ENCODE results near the gene RASGRF2. TPM values are rescaled to one million over a fixed set of nuclear protein-coding genes. Genes with fewer than 3 reads are reported as not detected.

Gene RASGRF2
- polyA plus RNA-seq, 2 of the 4 experiments (the other 2 are of a cell fraction), result 1.4 to 2.1 TPM

DNA sequence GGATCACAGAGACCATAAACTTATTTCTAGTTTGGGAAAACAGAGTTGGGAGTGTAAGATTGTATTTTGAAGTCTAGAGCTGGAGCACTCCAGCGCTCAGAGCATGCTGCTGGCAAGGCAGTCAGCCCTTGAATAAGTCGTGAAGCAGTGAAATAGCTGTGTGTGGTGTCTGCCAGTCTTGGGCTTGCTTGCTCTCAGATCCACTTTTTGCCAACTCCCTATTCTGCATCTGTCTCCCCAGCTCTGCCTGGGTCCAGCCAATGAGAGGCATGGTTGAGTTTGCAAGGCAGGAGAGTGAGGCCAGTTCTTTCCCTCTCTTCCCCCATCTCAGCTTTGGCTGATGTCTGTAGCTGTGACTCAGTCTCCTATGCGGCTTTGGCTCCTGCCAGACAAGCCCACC is 23.3 kb upstream of the RASGRF2 start:
- Histone ChIP-seq H3K4me1 (0 out of 3 replicates have a peak, but pooled peaks cover 4% of the 10 kb centered on the region), H3K4me3 (no peak overlapping the region), H3K9me3 (no peaks in the 10 kb centered on the region), H3K4me2 (no peak overlapping the region), H3K27ac (no peak overlapping the region)
- DNase-seq (ENCODE audit: low read depth in 1 of 2, low spot score in 1 of 2) (no peak), FAIRE-seq (no peak), ATAC-seq (no peak)
- CTCF ChIA-PET, result interaction anchor here (1.3 to 2.3 kb wide), 2 partner anchors 8 to 259 kb away, joined by 3 to 6 read pairs; no protein-coding TSS in a partner anchor
- TF ChIP-seq RNF2 (IDR thresholded peaks at IDR 0.05; ENCODE audit: borderline replicate concordance, low read depth), result no peak
- TF ChIP-seq POLR2AphosphoS2 (conservative IDR thresholded peaks at IDR 0.05; ENCODE audit: low read length), result no peak
- TF ChIP-seq RFX5 (IDR thresholded peaks at IDR 0.05), result no peak
- TF ChIP-seq KDM1A (IDR thresholded peaks at IDR 0.05; ENCODE audit: low read depth), result no peak
- TF ChIP-seq, protein P1, sequence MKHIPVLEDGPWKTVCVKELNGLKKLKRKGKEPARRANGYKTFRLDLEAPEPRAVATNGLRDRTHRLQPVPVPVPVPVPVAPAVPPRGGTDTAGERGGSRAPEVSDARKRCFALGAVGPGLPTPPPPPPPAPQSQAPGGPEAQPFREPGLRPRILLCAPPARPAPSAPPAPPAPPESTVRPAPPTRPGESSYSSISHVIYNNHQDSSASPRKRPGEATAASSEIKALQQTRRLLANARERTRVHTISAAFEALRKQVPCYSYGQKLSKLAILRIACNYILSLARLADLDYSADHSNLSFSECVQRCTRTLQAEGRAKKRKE (CRISPR knock-in tag; IDR thresholded peaks at IDR 0.05; ENCODE audit: low read depth), result no peak
- TF ChIP-seq RCOR1 (IDR thresholded peaks at IDR 0.05; ENCODE audit: low read depth, low read length), result no peak
- WGBS (ENCODE audit: missing lambda C conversion rate), result 60% methylated on average over 3 of the region's 3 CpGs
- POLR2A ChIA-PET, result no interaction called here

DNA sequence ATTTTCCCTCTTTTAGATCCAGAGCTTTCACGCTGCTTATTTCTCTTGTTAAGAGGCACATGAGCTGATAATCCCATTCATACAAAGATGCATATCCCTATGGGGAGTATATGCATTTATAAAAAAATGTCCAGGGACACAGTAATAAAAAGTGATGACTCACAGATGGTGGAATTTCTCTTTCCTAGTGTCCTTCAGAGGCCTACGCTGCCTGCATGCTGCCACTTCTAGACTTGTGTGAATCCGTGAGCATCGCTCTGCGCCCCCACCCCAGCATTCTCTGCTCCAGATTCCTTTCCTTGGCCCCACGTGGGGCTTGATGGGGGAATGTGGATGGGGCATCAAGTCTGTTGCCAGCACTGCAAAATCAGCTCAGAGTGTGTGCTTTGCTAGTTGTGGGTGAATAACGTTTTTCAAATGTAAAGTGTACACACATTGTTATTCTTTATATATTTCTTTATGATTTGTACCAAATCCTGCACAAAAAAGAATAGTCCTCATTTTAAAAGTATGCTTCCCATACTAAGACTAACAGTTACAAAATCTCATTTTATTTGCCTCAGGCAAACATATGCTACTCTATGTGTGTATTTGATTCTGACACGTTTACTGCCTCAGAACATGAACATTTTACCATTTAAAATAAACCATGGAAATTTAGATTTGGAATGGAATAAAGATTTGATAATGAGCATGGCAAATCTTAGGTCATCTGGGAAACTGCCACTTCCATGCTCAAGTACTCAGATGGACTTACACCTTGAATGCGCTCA is 22.4 kb upstream of the RASGRF2 start:
- ChIA-PET POLR2A (no interaction called here), CTCF (no interaction called here)
- TF ChIP-seq RCOR1 (IDR thresholded peaks at IDR 0.05; ENCODE audit: low read depth, low read length) (no peak), BHLHE40 (IDR thresholded peaks at IDR 0.05; ENCODE audit: low read depth, low read length) (no peak), MYC (IDR thresholded peaks at IDR 0.05; ENCODE audit: borderline replicate concordance, low read length) (no peak), CHD4 (IDR thresholded peaks at IDR 0.05; ENCODE audit: borderline replicate concordance) (no peak), EP300 (IDR thresholded peaks at IDR 0.05) (no peak), KDM5A (IDR thresholded peaks at IDR 0.05) (no peak), FOSL2 (IDR thresholded peaks at IDR 0.05) (no peak), FOSL2 (CRISPR knock-in tag; IDR thresholded peaks at IDR 0.05) (peak; percentile 54)
- TF ChIP-seq, protein P2, sequence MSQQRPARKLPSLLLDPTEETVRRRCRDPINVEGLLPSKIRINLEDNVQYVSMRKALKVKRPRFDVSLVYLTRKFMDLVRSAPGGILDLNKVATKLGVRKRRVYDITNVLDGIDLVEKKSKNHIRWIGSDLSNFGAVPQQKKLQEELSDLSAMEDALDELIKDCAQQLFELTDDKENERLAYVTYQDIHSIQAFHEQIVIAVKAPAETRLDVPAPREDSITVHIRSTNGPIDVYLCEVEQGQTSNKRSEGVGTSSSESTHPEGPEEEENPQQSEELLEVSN (IDR thresholded peaks at IDR 0.05; ENCODE audit: borderline replicate concordance, low read depth), result no peak
- H3K4me3 ChIP-seq, result no peak overlapping the region
- 66% methylated on average over 9 of the region's 9 CpGs for WGBS (ENCODE audit: missing lambda C conversion rate)
- no peak overlapping the region for H3K4me2 ChIP-seq
- H3K4me1 ChIP-seq, result 0 out of 3 replicates have a peak, but pooled peaks cover 4% of the 10 kb centered on the region
- H3K9me3 ChIP-seq, result no peaks in the 10 kb centered on the region
- H3K27ac ChIP-seq, result no peak overlapping the region
- DNase-seq (ENCODE audit: low read depth in 1 of 2, low spot score in 1 of 2) (peak; percentile 10 to 17), ATAC-seq (peak in 1 of 2 experiments; percentile 56; a peak in 3 of 6 replicates), FAIRE-seq (no peak)

DNA sequence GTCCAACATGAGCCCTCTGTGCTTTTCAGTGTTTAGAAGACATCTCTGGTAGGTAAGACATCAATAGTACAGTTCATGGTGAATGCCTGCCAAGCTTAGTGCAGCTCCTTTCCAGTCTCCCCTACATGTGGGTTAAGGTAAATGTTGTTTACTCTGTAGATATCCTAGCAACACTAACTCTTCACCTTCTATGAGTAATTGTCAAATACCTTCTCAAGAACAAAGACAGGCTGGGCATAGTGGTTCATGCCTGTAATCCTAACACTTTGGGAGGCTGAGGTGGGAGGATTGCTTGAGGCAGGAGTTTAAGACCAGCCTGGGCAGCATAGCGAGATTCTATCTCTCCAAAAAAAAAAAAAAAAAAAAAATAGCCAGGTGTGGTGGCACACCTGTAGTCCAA is 18.7 kb upstream of the RASGRF2 start:
- ChIA-PET CTCF (interaction anchor here (0.6 kb wide), 1 partner anchor 148 kb away, joined by 3 read pairs; no protein-coding TSS in a partner anchor), POLR2A (no interaction called here)
- Histone ChIP-seq H3K4me2 (no peak overlapping the region), H3K9me3 (no peaks in the 10 kb centered on the region), H3K4me1 (0 out of 3 replicates have a peak, but pooled peaks cover 4% of the 10 kb centered on the region), H3K27ac (no peak overlapping the region), H3K4me3 (no peak overlapping the region)
- FAIRE-seq (no peak), ATAC-seq (0 out of 6 replicates have a peak, but pooled peaks of 1 of the 2 experiments have one; percentile 19), DNase-seq (ENCODE audit: low read depth in 1 of 2, low spot score in 1 of 2) (no peak)
- WGBS (ENCODE audit: missing lambda C conversion rate), result 57% methylated on average over 1 of the region's 1 CpG
- TF ChIP-seq SREBF2 (IDR thresholded peaks at IDR 0.05) (no peak), CHD4 (IDR thresholded peaks at IDR 0.05; ENCODE audit: borderline replicate concordance) (no peak), ZFP36 (IDR thresholded peaks at IDR 0.05; ENCODE audit: borderline replicate concordance, partially characterized antibody) (no peak), JUNB (IDR thresholded peaks at IDR 0.05) (no peak), FOSB (CRISPR knock-in tag; IDR thresholded peaks at IDR 0.05) (no peak), TFCP2L1 (CRISPR knock-in tag; IDR thresholded peaks at IDR 0.05) (no peak), NPAS2 (CRISPR knock-in tag; IDR thresholded peaks at IDR 0.05; ENCODE audit: borderline replicate concordance) (no peak), RNF2 (IDR thresholded peaks at IDR 0.05; ENCODE audit: borderline replicate concordance, low read depth) (no peak)
- TF ChIP-seq, protein P3, sequence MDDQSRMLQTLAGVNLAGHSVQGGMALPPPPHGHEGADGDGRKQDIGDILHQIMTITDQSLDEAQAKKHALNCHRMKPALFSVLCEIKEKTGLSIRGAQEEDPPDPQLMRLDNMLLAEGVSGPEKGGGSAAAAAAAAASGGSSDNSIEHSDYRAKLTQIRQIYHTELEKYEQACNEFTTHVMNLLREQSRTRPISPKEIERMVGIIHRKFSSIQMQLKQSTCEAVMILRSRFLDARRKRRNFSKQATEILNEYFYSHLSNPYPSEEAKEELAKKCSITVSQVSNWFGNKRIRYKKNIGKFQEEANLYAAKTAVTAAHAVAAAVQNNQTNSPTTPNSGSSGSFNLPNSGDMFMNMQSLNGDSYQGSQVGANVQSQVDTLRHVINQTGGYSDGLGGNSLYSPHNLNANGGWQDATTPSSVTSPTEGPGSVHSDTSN (IDR thresholded peaks at IDR 0.05), result no peak
- TF ChIP-seq, protein P4, sequence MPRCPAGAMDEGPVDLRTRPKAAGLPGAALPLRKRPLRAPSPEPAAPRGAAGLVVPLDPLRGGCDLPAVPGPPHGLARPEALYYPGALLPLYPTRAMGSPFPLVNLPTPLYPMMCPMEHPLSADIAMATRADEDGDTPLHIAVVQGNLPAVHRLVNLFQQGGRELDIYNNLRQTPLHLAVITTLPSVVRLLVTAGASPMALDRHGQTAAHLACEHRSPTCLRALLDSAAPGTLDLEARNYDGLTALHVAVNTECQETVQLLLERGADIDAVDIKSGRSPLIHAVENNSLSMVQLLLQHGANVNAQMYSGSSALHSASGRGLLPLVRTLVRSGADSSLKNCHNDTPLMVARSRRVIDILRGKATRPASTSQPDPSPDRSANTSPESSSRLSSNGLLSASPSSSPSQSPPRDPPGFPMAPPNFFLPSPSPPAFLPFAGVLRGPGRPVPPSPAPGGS (IDR thresholded peaks at IDR 0.05), result no peak

All from A549 (cell line).